Activated CD8-positive, alpha-beta memory T cell treated with anti-CD3 and anti-CD28 coated beads for 48 hours (primary cell): Measurements from ENCODE around the gene KCNJ4.

Source experiments
- DNase-seq, 3 experiments: peaks; one replicate each; pipeline ENCODE4 v3.0.0-alpha.2; 2020; ENCODE audit warnings: low read depth in 2 of 3, low spot score in 2 of 3

The KCNJ4 gene

DNA sequence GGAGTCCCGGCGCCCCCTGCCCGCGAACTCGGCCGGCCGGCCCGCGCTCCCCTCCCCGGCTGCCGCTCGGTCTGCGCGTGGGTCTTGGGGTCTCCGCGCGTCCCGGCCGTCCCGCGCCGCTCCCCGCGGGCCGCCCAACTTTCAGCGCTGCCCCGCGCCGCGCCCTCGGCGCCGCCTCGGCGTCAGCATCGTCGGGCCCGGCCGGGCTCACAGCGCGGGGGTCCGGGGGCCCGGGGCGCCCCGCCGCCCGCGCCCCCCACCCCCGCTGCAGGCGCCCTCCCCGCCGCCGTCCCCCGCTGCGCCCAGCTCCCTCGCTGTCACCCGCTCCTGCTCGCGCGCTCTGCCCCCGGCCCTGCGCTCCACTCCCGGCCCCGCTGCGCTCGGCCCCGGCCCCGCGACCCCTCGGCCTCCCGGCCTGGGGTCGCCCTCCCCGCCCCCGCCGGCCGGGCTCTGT, at the start of gene KCNJ4:
Gene KCNJ4 (minus strand): TSS at position 124 of the 454 bp plus-strand sequence. CDS start 27,067 bp downstream, outside the sequence.
- DNase-seq = no peak

- DNase-seq = no peak
Observed at GRCh38 chr22:38503021-38503420, 48.0 kb upstream of the KCNJ4 start.

GRCh38 chr22:38501797-38502672, 47.0 kb upstream of the KCNJ4 start:
- no peak for DNase-seq

DNA sequence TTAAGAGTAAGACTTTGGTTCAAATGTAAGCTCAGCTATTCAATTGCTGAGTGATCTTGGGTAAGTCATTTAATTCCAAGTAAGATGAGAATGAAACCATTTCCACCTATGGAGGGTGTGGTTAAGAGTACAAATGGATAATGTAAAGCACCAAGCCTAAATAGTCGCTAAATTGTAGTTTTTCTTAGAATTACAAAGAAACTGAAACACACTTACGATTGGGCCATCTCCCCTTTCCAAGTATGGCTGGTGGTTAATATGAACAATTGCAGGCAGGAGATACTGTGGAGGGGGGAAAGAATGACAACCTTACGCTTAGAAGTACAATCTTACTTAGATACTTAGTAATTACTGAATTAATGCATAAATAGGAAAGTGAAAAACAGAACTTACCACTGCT, 42.9 kb upstream of the KCNJ4 start:
- DNase-seq = no peak

GRCh38 chr22:38494939-38495338, 39.9 kb upstream of the KCNJ4 start:
- DNase-seq = no peak

DNA sequence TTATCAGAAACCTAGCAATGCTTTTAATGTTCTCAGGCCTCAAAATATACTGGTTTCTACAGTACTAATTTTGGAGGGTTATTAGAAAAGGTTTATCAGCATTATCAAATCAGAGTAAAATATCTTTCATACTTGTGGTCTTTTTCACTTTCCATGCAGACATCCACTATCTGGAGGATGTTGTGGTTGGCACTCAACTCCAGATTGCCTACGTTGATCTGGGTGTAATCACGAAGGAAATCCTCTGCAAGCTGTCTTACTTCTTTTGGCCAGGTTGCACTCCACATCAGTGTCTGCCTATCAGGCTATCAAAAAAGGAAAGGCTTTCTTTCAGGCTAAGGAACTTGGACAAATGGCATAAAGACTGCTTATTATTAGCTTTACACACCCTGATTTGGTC, 39.5 kb upstream of the KCNJ4 start:
- DNase-seq = no peak

DNA sequence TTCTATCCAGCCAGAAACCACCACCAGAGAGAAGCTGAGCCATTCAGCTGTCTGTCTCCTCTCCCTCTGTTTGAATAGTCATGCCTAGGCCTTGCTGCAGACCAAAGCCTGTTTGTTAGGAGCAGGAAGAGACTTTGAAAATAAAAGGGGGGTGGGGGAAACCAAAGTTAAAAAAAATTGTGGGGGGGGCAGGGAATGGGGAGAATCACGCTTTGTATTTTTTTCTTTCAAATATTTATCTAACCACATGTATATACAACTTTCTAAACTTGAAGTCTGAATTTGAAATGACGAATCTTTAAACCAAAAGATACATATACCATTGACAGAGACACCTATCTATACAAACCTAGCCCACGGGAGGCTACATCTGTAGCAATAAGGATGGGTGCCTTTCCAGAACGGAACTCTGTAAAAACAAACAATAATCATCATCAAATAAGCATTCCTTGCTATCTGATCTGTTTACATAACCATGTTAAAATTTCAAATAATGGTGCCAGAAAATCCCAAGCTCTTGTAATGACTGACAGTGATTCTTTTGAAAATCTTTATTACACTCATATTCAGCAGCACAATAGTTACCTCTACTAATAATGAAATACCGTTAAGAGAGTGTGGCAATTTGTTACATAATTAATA, 36.8 kb upstream of the KCNJ4 start:
- DNase-seq = no peak

GRCh38 chr22:38490915-38491314, 35.9 kb upstream of the KCNJ4 start:
- DNase-seq = no peak

- no peak for DNase-seq
Observed at GRCh38 chr22:38490475-38490874, 35.5 kb upstream of the KCNJ4 start.

- no peak for DNase-seq
Observed at GRCh38 chr22:38489561-38490145, 34.7 kb upstream of the KCNJ4 start.

- DNase-seq = no peak
Observed at GRCh38 chr22:38489142-38489541, 34.1 kb upstream of the KCNJ4 start.

DNA sequence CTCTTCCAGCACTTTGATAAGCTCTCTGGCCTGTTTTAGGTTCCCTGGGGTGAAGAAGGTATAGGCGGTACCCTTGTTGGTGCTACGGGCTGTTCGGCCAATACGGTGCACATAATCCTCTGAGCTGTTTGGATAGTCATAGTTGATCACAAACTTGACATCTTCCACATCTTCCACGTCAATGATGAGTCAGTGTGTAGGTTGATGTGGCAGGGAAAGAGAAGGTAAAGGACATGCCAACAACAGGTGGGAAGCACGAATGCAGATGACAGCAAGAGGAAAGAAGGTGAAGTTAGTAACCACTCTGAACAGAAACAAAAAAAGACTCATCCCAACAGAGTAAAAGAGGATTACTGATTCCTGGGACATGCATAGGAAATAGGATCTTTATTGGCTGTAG, 32.9 kb upstream of the KCNJ4 start:
- no peak for DNase-seq

GRCh38 chr22:38485783-38486182, 30.8 kb upstream of the KCNJ4 start:
- no peak for DNase-seq

DNA sequence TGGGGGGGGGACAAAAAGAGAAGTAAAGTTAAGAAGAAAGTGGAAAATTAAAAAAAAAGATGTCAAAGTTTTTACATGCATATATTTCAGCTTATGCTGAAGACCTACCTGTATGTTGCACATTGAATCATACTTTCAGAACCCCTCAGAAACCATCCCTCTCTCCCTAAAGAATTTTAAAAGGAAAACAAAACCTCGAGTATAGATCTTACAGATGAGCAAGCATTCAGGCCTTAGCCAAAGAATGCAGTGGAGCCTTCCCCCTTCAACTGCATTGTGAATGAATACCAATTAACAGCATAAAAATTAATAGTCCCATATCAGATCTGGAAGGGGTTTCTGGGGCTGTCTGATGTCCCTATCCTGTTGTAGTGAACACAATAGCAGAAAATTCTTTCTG, 29.2 kb upstream of the KCNJ4 start:
- DNase-seq = no peak

GRCh38 chr22:38482662-38483308, 27.8 kb upstream of the KCNJ4 start:
- DNase-seq = no peak

- DNase-seq = no peak
Observed at GRCh38 chr22:38481871-38482332, 26.9 kb upstream of the KCNJ4 start.

- DNase-seq = no peak
Observed at GRCh38 chr22:38481162-38481870, 26.3 kb upstream of the KCNJ4 start.

DNA sequence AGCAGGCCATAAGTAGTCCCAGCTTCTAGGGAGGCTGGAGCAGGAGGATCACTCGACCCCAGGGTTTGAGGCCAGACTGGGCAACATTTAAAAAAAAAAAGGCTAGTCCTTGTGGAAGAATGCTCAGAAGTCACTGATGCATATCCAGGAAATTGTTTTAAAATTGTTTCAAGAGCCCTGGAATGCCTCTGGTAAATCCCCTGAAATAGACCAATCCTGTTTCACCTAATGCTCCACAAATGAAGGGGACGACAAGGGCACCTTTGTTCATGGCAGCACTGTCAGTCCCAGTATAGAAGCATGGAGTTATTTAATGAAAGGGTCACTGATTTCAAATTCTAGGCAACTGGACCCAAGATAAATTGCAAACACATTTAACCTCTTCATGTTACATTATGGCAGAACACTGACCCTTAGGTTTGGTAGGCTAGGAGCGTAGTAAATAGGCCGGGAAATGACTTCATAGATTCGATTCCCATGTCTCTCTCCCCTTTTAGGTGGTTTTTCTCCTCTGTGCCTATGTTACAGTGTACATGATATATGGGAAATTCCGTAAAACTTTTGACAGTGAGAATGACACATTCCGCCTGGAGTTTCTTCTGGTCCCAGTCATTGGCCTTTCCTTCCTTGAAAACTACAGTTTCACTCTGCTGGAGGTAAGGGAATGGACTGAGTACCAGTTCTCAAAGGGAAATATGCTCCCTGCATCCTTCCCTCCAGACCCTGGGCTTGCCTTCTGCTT, 24.3 kb upstream of the KCNJ4 start:
- no peak for DNase-seq

GRCh38 chr22:38477585-38477984, 22.6 kb upstream of the KCNJ4 start:
- no peak for DNase-seq

- no peak for DNase-seq
Observed at GRCh38 chr22:38474003-38474607, 19.1 kb upstream of the KCNJ4 start.
